SK-N-SH treated with all-trans-retinoic acid at 6 μM for 48 hours (cell line): ENCODE results near the gene CFAP45.

Source experiments
- ATAC-seq: fragments of 200-7000 bp; cut with Tn5 transposase; 3 replicates; pipeline ENCODE4 v1.9.1; 2020; ENCODE audit warnings: mild to moderate bottlenecking, moderate library complexity
- ARNTL ChIP-seq: fragments of 450-650 bp; formaldehyde crosslinking; IDR thresholded peaks from 2 replicates; pipeline ENCODE4 v1.5.0; 2020; ENCODE audit warnings: low read depth, mild to moderate bottlenecking, moderate library complexity, borderline replicate concordance
- CSDC2 ChIP-seq: fragments of 250-450 bp; sonication (Bioruptor Pico); IDR thresholded peaks from 2 replicates; pipeline ENCODE4 v1.5.0; 2020; ENCODE audit warnings: mild to moderate bottlenecking, moderate library complexity
- ESRRG ChIP-seq: fragments of 250-450 bp; sonication (Bioruptor Pico); IDR thresholded peaks from 2 replicates; pipeline ENCODE4 v1.6.1; 2021; ENCODE audit warnings: mild to moderate bottlenecking
- GLIS3 ChIP-seq: fragments of 250-450 bp; sonication (Bioruptor Pico); IDR thresholded peaks from 2 replicates; pipeline ENCODE4 v1.5.0; 2020; ENCODE audit warnings: mild to moderate bottlenecking, moderate library complexity
- ISL1 ChIP-seq: fragments of 250-450 bp; sonication (Bioruptor Pico); IDR thresholded peaks from 2 replicates; pipeline ENCODE4 v2.1.2; 2022; ENCODE audit warnings: mild to moderate bottlenecking, moderate library complexity
- OSR1 ChIP-seq: fragments of 250-450 bp; sonication (Bioruptor Pico); IDR thresholded peaks from 2 replicates; pipeline ENCODE4 v1.8.0; 2022; ENCODE audit warnings: moderate library complexity, mild to moderate bottlenecking, inconsistent platforms
- PPARA ChIP-seq: fragments of 250-450 bp; sonication (Bioruptor Pico); IDR thresholded peaks from 2 replicates; pipeline ENCODE4 v1.5.0; 2020; ENCODE audit warnings: mild to moderate bottlenecking, borderline replicate concordance
- RARB ChIP-seq: fragments of 250-450 bp; sonication (Bioruptor Pico); IDR thresholded peaks from 2 replicates; pipeline ENCODE4 v1.8.0; 2021; ENCODE audit warnings: mild to moderate bottlenecking, moderate library complexity
- SNAI2 ChIP-seq: fragments of 250-450 bp; sonication (Bioruptor Pico); IDR thresholded peaks from 2 replicates; pipeline ENCODE4 v1.5.0; 2020; ENCODE audit warnings: mild to moderate bottlenecking, moderate library complexity
- TCF4 ChIP-seq: fragments of 250-450 bp; sonication (Bioruptor Pico); IDR thresholded peaks from 2 replicates; pipeline ENCODE4 v1.8.0; 2021; ENCODE audit warnings: mild to moderate bottlenecking, moderate library complexity, borderline replicate concordance
- TOX ChIP-seq: fragments of 250-450 bp; sonication (Bioruptor Pico); IDR thresholded peaks from 2 replicates; pipeline ENCODE4 v1.8.0; 2021; ENCODE audit warnings: mild to moderate bottlenecking, moderate library complexity, borderline replicate concordance
- ZC3H10 ChIP-seq: fragments of 250-450 bp; sonication (Bioruptor Pico); IDR thresholded peaks from 2 replicates; pipeline ENCODE4 v1.5.1; 2021; ENCODE audit warnings: mild to moderate bottlenecking, moderate library complexity
- ZFP3 ChIP-seq: fragments of 250-450 bp; sonication (Bioruptor Pico); IDR thresholded peaks from 2 replicates; pipeline ENCODE4 v1.5.0; 2020; ENCODE audit warnings: mild to moderate bottlenecking, moderate library complexity
- ZFP30 ChIP-seq: fragments of 450-650 bp; formaldehyde crosslinking; IDR thresholded peaks from 2 replicates; pipeline ENCODE4 v1.5.0; 2022; ENCODE audit warnings: mild to moderate bottlenecking, moderate library complexity
- ZNF565 ChIP-seq: fragments of 450-650 bp; formaldehyde crosslinking; conservative IDR thresholded peaks from 2 replicates; pipeline ENCODE4 v1.5.0; 2020; ENCODE audit warnings: low read depth, mild to moderate bottlenecking, moderate library complexity
- ZNF8 ChIP-seq: fragments of 450-650 bp; formaldehyde crosslinking; IDR thresholded peaks from 2 replicates; pipeline ENCODE4 v1.5.0; 2020; ENCODE audit warnings: mild to moderate bottlenecking, moderate library complexity
- TF ChIP-seq, protein P1 (sequence below): fragments of 250-450 bp; sonication (Bioruptor Pico); IDR thresholded peaks from 2 replicates; pipeline ENCODE4 v1.5.1; 2020; ENCODE audit warnings: low read depth, mild to moderate bottlenecking, moderate library complexity
- TF ChIP-seq, protein P2 (sequence below): fragments of 250-450 bp; sonication (Bioruptor Pico); IDR thresholded peaks from 2 replicates; pipeline ENCODE4 v1.8.0; 2021; ENCODE audit warnings: low read depth, mild to moderate bottlenecking, moderate library complexity, borderline replicate concordance
- TF ChIP-seq, protein P3 (sequence below): fragments of 250-450 bp; sonication (Bioruptor Pico); IDR thresholded peaks from 2 replicates; pipeline ENCODE4 v1.8.0; 2020; ENCODE audit warnings: mild to moderate bottlenecking, moderate library complexity, borderline replicate concordance
- TF ChIP-seq, protein P4 (sequence below): fragments of 250-450 bp; sonication (Bioruptor Pico); IDR thresholded peaks from 2 replicates; pipeline ENCODE4 v1.5.1; 2021; ENCODE audit warnings: mild to moderate bottlenecking, moderate library complexity
- TF ChIP-seq, protein P5 (sequence below): fragments of 250-450 bp; sonication (Bioruptor Pico); IDR thresholded peaks from 2 replicates; pipeline ENCODE4 v1.5.0; 2020; ENCODE audit warnings: mild to moderate bottlenecking, moderate library complexity

The CFAP45 gene

DNA sequence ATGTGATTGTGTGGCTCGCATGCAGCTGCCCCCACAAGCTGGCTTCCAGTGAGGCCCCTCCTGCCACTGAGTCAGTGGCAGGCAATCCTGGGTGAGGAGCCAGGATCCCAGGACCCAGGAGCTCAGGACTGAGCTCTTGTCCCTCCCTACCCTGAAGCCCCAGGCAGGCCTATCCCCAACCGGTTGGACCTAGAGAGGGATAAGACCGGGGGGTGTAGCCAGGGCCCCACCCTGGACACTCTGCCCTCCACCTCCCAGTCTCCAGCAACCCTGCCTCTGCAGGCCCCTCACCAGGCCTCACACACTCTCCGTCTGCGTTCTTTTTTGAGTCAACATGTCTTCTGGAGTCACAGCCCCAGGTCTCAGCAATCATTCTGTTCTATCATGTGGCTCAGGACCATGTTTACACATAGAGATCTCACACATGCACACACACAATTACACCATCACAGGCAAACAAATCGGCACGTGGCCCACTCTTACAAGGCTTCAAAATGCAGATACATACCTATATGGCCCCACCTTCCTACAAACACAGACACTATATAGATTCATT lies 40.1 kb downstream of the CFAP45 start:
- no peak for ATAC-seq

DNA sequence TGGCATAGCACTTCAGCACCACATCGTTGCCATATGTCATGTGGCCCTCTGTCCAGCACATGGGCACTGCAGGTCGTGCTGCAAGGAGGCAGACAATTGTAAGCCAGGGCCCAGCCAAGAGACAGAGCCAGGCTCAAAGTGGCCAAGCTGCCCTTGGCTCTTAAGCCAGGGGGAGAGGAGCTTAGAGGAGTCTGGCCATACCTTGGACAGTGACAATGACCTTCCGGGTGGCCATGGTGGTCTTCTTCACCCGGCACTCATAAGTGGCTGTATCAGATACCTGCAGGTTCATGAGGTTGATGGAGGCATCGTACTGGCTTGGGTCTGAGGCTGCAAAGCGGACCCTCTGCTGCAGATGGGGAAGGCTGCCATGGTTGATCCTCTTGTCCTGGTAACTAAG lies 42.1 kb downstream of the CFAP45 start:
- no peak for ATAC-seq
- no peak for TF ChIP-seq CSDC2
- TF ChIP-seq TOX (CRISPR knock-in tag): no peak
- TF ChIP-seq, protein P1, sequence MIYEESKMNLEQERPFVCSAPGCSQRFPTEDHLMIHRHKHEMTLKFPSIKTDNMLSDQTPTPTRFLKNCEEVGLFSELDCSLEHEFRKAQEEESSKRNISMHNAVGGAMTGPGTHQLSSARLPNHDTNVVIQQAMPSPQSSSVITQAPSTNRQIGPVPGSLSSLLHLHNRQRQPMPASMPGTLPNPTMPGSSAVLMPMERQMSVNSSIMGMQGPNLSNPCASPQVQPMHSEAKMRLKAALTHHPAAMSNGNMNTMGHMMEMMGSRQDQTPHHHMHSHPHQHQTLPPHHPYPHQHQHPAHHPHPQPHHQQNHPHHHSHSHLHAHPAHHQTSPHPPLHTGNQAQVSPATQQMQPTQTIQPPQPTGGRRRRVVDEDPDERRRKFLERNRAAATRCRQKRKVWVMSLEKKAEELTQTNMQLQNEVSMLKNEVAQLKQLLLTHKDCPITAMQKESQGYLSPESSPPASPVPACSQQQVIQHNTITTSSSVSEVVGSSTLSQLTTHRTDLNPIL (CRISPR knock-in tag): no peak
- TF ChIP-seq, protein P2, sequence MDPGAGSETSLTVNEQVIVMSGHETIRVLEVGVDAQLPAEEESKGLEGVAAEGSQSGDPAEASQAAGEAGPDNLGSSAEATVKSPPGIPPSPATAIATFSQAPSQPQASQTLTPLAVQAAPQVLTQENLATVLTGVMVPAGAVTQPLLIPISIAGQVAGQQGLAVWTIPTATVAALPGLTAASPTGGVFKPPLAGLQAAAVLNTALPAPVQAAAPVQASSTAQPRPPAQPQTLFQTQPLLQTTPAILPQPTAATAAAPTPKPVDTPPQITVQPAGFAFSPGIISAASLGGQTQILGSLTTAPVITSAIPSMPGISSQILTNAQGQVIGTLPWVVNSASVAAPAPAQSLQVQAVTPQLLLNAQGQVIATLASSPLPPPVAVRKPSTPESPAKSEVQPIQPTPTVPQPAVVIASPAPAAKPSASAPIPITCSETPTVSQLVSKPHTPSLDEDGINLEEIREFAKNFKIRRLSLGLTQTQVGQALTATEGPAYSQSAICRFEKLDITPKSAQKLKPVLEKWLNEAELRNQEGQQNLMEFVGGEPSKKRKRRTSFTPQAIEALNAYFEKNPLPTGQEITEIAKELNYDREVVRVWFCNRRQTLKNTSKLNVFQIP (CRISPR knock-in tag): no peak
- no peak for TF ChIP-seq ZNF565 (CRISPR knock-in tag)
- no peak for TF ChIP-seq ESRRG
- no peak for TF ChIP-seq ISL1
- no peak for TF ChIP-seq ARNTL
- TF ChIP-seq ZNF8 (CRISPR knock-in tag): no peak
- TF ChIP-seq, protein P3, sequence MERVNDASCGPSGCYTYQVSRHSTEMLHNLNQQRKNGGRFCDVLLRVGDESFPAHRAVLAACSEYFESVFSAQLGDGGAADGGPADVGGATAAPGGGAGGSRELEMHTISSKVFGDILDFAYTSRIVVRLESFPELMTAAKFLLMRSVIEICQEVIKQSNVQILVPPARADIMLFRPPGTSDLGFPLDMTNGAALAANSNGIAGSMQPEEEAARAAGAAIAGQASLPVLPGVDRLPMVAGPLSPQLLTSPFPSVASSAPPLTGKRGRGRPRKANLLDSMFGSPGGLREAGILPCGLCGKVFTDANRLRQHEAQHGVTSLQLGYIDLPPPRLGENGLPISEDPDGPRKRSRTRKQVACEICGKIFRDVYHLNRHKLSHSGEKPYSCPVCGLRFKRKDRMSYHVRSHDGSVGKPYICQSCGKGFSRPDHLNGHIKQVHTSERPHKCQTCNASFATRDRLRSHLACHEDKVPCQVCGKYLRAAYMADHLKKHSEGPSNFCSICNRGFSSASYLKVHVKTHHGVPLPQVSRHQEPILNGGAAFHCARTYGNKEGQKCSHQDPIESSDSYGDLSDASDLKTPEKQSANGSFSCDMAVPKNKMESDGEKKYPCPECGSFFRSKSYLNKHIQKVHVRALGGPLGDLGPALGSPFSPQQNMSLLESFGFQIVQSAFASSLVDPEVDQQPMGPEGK: no peak
- no peak for TF ChIP-seq SNAI2
- TF ChIP-seq ZFP3: no peak
- TF ChIP-seq ZFP30 (CRISPR knock-in tag): no peak
- TF ChIP-seq ZC3H10 (CRISPR knock-in tag): no peak
- TF ChIP-seq RARB (CRISPR knock-in tag): no peak
- TF ChIP-seq, protein P4, sequence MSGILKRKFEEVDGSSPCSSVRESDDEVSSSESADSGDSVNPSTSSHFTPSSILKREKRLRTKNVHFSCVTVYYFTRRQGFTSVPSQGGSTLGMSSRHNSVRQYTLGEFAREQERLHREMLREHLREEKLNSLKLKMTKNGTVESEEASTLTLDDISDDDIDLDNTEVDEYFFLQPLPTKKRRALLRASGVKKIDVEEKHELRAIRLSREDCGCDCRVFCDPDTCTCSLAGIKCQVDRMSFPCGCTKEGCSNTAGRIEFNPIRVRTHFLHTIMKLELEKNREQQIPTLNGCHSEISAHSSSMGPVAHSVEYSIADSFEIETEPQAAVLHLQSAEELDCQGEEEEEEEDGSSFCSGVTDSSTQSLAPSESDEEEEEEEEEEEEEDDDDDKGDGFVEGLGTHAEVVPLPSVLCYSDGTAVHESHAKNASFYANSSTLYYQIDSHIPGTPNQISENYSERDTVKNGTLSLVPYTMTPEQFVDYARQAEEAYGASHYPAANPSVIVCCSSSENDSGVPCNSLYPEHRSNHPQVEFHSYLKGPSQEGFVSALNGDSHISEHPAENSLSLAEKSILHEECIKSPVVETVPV (CRISPR knock-in tag): no peak
- no peak for TF ChIP-seq OSR1 (CRISPR knock-in tag)
- TF ChIP-seq, all 23 proteins: peak for 0

More for the DNA sequence above, 40.1 kb downstream of the CFAP45 start:
- no peak for TF ChIP-seq ESRRG
- TF ChIP-seq RARB (CRISPR knock-in tag): no peak
- TF ChIP-seq ZFP3: no peak
- no peak for TF ChIP-seq SNAI2
- TF ChIP-seq TCF4 (CRISPR knock-in tag): no peak
- TF ChIP-seq ARNTL: no peak
- TF ChIP-seq, protein P1 (CRISPR knock-in tag): no peak
- TF ChIP-seq CSDC2: no peak

DNA sequence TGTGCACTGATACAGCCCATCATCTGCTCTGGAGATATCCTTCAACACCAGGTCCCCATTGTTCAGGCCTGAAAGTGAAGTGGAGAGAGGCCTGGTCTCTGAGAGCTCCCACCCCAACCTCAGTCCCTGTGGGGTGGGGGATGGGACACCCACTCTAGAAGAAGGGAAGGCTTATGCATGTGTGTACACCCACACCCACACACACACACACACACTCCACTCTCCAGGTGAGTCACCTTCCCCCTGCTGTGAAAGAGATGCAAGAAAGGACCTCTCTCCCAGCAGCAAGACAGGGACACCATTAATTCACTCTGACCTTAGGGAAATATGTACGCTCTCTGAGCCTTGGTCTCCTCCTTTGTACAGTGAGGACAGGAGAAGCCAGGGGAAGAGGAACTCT lies 43.4 kb downstream of the CFAP45 start:
- ATAC-seq: no peak
- no peak for TF ChIP-seq GLIS3
- TF ChIP-seq, all 23 proteins: peak for 0

DNA sequence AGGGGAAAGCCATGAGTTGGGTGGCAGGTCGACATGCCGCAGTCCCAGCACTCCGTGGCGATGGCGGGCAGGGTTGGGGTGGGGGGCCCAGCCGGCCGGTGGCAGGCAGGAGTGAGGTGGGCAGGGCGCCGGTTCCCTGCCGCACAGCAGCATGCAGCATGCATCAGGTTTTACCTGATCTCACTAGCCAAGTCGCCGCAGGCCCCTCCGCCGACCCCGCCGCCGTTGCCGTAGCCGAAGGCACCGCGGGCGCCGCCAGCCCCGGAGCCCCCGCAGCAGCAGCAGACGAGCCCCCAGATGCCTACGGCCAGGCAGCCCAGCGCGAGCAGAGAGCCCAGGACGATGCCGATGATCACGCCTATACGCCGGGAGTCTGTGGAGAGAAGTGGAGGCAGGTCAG lies 44.3 kb downstream of the CFAP45 start:
- TF ChIP-seq TCF4 (CRISPR knock-in tag) (no peak), ZNF8 (CRISPR knock-in tag) (no peak), RARB (CRISPR knock-in tag) (no peak), CSDC2 (no peak), PPARA (CRISPR knock-in tag) (no peak)
- TF ChIP-seq, protein P1 (CRISPR knock-in tag): no peak
- TF ChIP-seq, protein P5, sequence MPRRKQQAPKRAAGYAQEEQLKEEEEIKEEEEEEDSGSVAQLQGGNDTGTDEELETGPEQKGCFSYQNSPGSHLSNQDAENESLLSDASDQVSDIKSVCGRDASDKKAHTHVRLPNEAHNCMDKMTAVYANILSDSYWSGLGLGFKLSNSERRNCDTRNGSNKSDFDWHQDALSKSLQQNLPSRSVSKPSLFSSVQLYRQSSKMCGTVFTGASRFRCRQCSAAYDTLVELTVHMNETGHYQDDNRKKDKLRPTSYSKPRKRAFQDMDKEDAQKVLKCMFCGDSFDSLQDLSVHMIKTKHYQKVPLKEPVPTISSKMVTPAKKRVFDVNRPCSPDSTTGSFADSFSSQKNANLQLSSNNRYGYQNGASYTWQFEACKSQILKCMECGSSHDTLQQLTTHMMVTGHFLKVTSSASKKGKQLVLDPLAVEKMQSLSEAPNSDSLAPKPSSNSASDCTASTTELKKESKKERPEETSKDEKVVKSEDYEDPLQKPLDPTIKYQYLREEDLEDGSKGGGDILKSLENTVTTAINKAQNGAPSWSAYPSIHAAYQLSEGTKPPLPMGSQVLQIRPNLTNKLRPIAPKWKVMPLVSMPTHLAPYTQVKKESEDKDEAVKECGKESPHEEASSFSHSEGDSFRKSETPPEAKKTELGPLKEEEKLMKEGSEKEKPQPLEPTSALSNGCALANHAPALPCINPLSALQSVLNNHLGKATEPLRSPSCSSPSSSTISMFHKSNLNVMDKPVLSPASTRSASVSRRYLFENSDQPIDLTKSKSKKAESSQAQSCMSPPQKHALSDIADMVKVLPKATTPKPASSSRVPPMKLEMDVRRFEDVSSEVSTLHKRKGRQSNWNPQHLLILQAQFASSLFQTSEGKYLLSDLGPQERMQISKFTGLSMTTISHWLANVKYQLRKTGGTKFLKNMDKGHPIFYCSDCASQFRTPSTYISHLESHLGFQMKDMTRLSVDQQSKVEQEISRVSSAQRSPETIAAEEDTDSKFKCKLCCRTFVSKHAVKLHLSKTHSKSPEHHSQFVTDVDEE (CRISPR knock-in tag): no peak
- TF ChIP-seq, protein P4 (CRISPR knock-in tag): no peak
- no peak for ATAC-seq
